B cell (primary cell): Measurements from ENCODE around the gene EXOC3L1. TPM values are rescaled to one million over a fixed set of nuclear protein-coding genes. Genes with fewer than 3 reads are reported as not detected.
A peak's percentile ranks its signal among the peaks of the same experiment; 100 is the strongest.

Experiments used
- ATAC-seq: fragments of 200-7000 bp; cut with Tn5 transposase; one replicate; pipeline ENCODE4 v1.10.0; 2021; ENCODE audit warnings: low read depth, mild to moderate bottlenecking, moderate number of reproducible peaks, moderate library complexity
- CTCF ChIA-PET: fragments of 350-600 bp; sonication (Branson Sonifier 250); formaldehyde crosslinking; loops from one replicate; lab custom pipeline; 2021; ENCODE audit warnings: antibody characterized with exemption, inconsistent platforms; lab: Charles Lee
- POLR2A ChIA-PET: fragments of 350-600 bp; sonication (Branson Sonifier 250); formaldehyde crosslinking; loops from one replicate; lab custom pipeline; 2021; ENCODE audit warnings: antibody characterized with exemption; lab: Charles Lee
- DNase-seq: peaks from one replicate; pipeline ENCODE4 v3.0.0; 2013
- H2AFZ ChIP-seq: 2 replicates; pipeline ENCODE4 v1.6.1; 2012; ENCODE audit warnings: mild to moderate bottlenecking, low read depth, low read length; ENCODE audit not compliant: insufficient read depth, poor library complexity, severe bottlenecking
- H3K27ac ChIP-seq, 2 donors: 1 replicate in 1 of 2; 2 replicates in 1 of 2; pipeline ENCODE4 v1.5.1; 2012 to 2013; ENCODE audit warnings: low read length in 2 of 2, mild to moderate bottlenecking in 2 of 2, moderate library complexity in 1 of 2
- H3K27me3 ChIP-seq, 4 experiments: fragments of 200-600 bp in 1 of 4; sonication (generic) in 1 of 4; replicated peaks in 1 of 4; 1 replicate in 2 of 4; 2 replicates in 2 of 4; pipeline versions ENCODE4 v1.6.1 to v1.7.0; 2013 to 2016; ENCODE audit warnings: low read length in 3 of 4, mild to moderate bottlenecking in 2 of 4, mixed read lengths in 1 of 4, moderate library complexity in 1 of 4; ENCODE audit not compliant: insufficient read depth in 4 of 4, control insufficient read depth in 3 of 4; ENCODE audit errors: control extremely low read depth in 1 of 4
- H3K36me3 ChIP-seq, 2 experiments: replicated peaks in 1 of 2; 1 replicate in 1 of 2; 2 replicates in 1 of 2; pipeline versions ENCODE4 v1.6.1 to v1.7.1; 2013; ENCODE audit warnings: low read length in 1 of 2; ENCODE audit not compliant: insufficient read depth in 2 of 2, control insufficient read depth in 1 of 2; ENCODE audit errors: control extremely low read depth in 1 of 2, extremely low read depth in 1 of 2
- H3K4me1 ChIP-seq, 2 donors: fragments of 200-600 bp in 1 of 2; sonication (generic) in 1 of 2; 1 replicate in 1 of 2; 2 replicates in 1 of 2; pipeline versions ENCODE4 v1.5.1 to v1.6.1; 2013 to 2017; ENCODE audit warnings: low read length in 2 of 2; ENCODE audit not compliant: control insufficient read depth in 2 of 2, insufficient read depth in 2 of 2
- H3K4me2 ChIP-seq: replicated peaks from 2 replicates; pipeline ENCODE3; 2012; ENCODE audit warnings: mild to moderate bottlenecking, low read depth, low read length; ENCODE audit not compliant: poor library complexity, severe bottlenecking
- H3K4me3 ChIP-seq, 5 experiments: fragments of 200-600 bp in 1 of 5; sonication (generic) in 1 of 5; 1 replicate in 3 of 5; 2 replicates in 2 of 5; pipeline versions ENCODE4 v1.5.1 to v1.7.0; 2011 to 2016; ENCODE audit warnings: low read length in 4 of 5, mild to moderate bottlenecking in 4 of 5, low read depth in 2 of 5, control low read depth in 1 of 5, moderate library complexity in 1 of 5; ENCODE audit not compliant: insufficient read depth in 1 of 5; ENCODE audit errors: control extremely low read depth in 1 of 5, extremely low read depth in 1 of 5
- H3K79me2 ChIP-seq: fragments of 200-600 bp; sonication (generic); one replicate; pipeline ENCODE4 v1.6.0; 2016; ENCODE audit warnings: low read length; ENCODE audit not compliant: control insufficient read depth, insufficient read depth
- H3K9ac ChIP-seq: fragments of 200-600 bp; sonication (generic); 2 replicates; pipeline ENCODE4 v1.6.1; 2017; ENCODE audit warnings: mild to moderate bottlenecking, low read length, moderate library complexity
- H3K9me3 ChIP-seq, 3 donors: one replicate each; pipeline versions ENCODE4 v1.6.1 to v1.7.1; 2013; ENCODE audit warnings: low read length in 2 of 3; ENCODE audit not compliant: control insufficient read depth in 2 of 3, insufficient read depth in 1 of 3; ENCODE audit errors: control extremely low read depth in 1 of 3
- H4K20me1 ChIP-seq: 2 replicates; pipeline ENCODE4 v1.6.0; 2012; ENCODE audit warnings: mild to moderate bottlenecking, low read length; ENCODE audit not compliant: insufficient read depth, control insufficient read depth, poor library complexity, severe bottlenecking
- H3K27ac Mint-ChIP-seq: one replicate; pipeline ENCODE4 v1.8.0; 2021; ENCODE audit warnings: mixed read lengths
- H3K27me3 Mint-ChIP-seq: one replicate; pipeline ENCODE4 v1.8.0; 2021; ENCODE audit warnings: mixed read lengths
- H3K4me1 Mint-ChIP-seq: one replicate; pipeline ENCODE4 v1.8.0; 2021; ENCODE audit warnings: mixed read lengths
- H3K4me3 Mint-ChIP-seq: one replicate; pipeline ENCODE4 v1.8.0; 2021; ENCODE audit warnings: mixed read lengths
- H3K9me3 Mint-ChIP-seq: one replicate; pipeline ENCODE4 v1.8.0; 2022; ENCODE audit warnings: mixed read lengths; ENCODE audit not compliant: insufficient read depth
- CTCF ChIP-seq: fragments of 200-600 bp; IDR thresholded peaks from one replicate; pipeline ENCODE4 v1.8.0; 2022; ENCODE audit warnings: antibody characterized with exemption, mild to moderate bottlenecking
- EZH2 ChIP-seq: IDR thresholded peaks from 2 replicates; pipeline ENCODE4 v1.6.1; 2012; ENCODE audit warnings: borderline replicate concordance, low read depth, mild to moderate bottlenecking, moderate library complexity, low read length; ENCODE audit not compliant: insufficient read depth, poor library complexity, severe bottlenecking
- WGBS: methylation state at CpG from one replicate; pipeline ENCODE4 v1.1.5; 2013; ENCODE audit warnings: missing lambda C conversion rate; ENCODE audit not compliant: insufficient coverage; 5-methylcytosine and 5-hydroxymethylcytosine counted together
- intact Hi-C: fragments of 100-400 bp; cut with micrococcal nuclease; formaldehyde crosslinking; loops from one replicate; pipeline ENCODE4 v1.10.0; 2022
- polyA plus RNA-seq: library from polyadenylated mRNA; depleted of rRNA; stranded (reverse); fragments of >200 nt; gene quantifications from 2 replicates; pipeline ENCODE4 v1.2.3, GENCODE V29; 2012
- total RNA-seq, 2 donors: library from RNA; stranded (reverse); fragments of 120-200 nt in 1 of 2; gene quantifications; 1 replicate in 1 of 2; 2 replicates in 1 of 2; pipeline versions ENCODE4 v1.2.3 to v1.2.4, GENCODE V29; 2013 to 2022

EXOC3L1 gene
- total and polyA plus RNA-seq, 2 donors (not counting 1 experiment from before 2014, with no cell fraction given), result not detected

- CTCF ChIA-PET, result no interaction called here
- H3K27me3 ChIP-seq, result peaks cover 0 to 22% (median 4%) of the 10 kb centered on the region in 4 experiments
- peak overlapping the region; percentile 8 to 98 (median 97) for H3K4me3 ChIP-seq
- peaks cover 33% of the 10 kb centered on the region for H4K20me1 ChIP-seq
- H3K4me1 ChIP-seq, result peaks cover 22 to 28% of the 10 kb centered on the region in 2 donors
- H3K9ac ChIP-seq, result peak overlapping the region; percentile 94
- H3K9me3 ChIP-seq, result peaks cover 0 to 6% (median 0%) of the 10 kb centered on the region in 3 donors
- H2AFZ ChIP-seq, result peak overlapping the region; percentile 78
- H3K4me1 Mint-ChIP-seq, result peaks cover 30% of the 10 kb centered on the region
- H3K9me3 Mint-ChIP-seq, result no peaks in the 10 kb centered on the region
- H3K27ac Mint-ChIP-seq, result peak overlapping the region; percentile 92
- peaks cover 0 to 28% of the 10 kb centered on the region in 2 experiments for H3K36me3 ChIP-seq
- 47% methylated on average over 4 of the region's 9 CpGs for WGBS
- peaks cover 40% of the 10 kb centered on the region for H3K79me2 ChIP-seq
- H3K4me3 Mint-ChIP-seq, result peak overlapping the region; percentile 92
- H3K27me3 Mint-ChIP-seq, result peaks cover 5% of the 10 kb centered on the region
- no peak overlapping the region for H3K27ac ChIP-seq
- DNase-seq (no peak), ATAC-seq (no peak)
- H3K4me2 ChIP-seq, result peak overlapping the region; percentile 97
- intact Hi-C loops, result no loop called here
- POLR2A ChIA-PET, result interaction anchor here (0.7 kb wide), 1 partner anchor 147 kb away, joined by 6 read pairs; no protein-coding TSS in a partner anchor
- TF ChIP-seq EZH2, result no peak
- no peak for TF ChIP-seq CTCF
Measured at GRCh38 chr16:67191411-67191994, 1.6 kb upstream of the EXOC3L1 start.
